ENCODE results near the gene SZRD1. TPM values are rescaled to one million over a fixed set of nuclear protein-coding genes. Genes with fewer than 3 reads are reported as not detected.

The SZRD1 gene
- polyA plus RNA-seq, 1 donor from 2014 or later, result 13.6 TPM

DNA sequence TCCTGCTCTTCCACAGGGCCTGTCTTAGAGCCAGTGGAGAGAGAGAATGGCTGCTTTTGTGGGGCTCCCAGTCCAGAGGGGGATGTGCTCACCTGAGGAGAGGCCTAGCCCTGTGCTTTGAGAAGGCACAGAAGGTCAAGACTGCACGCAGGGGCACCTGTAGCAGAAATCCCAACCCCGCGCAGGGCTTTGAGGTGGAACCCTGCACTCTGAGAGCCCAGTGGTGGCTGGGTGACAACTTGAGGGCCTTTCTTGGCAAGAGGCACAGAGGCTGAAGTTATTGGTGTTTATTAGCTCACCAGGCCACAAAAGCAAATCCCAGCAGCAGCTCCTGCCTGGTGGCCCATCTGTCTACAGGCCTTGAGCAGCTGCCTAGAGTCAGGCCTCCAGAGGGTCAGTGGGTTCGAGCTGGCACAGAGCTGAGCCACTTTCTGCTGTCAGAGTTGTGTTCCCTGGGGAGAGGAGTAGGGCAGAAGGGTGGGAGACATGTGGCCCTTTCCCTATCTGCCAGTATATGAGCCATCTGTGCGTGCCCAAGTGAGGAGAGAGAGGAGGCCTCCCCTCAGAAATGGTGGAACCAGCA is 31.4 kb downstream of the SZRD1 start:
- no peak overlapping the region for H3K4me3 ChIP-seq (ENCODE audit: low read length)
- TF ChIP-seq TAF1 (IDR thresholded peaks at IDR 0.05; ENCODE audit: low read depth) (no peak), MXI1 (conservative IDR thresholded peaks at IDR 0.05; ENCODE audit: poor library complexity, severe bottlenecking) (no peak), EZH2 (IDR thresholded peaks at IDR 0.05; ENCODE audit: borderline replicate concordance, insufficient read depth, low read length, poor library complexity, severe bottlenecking) (no peak), EP300 (conservative IDR thresholded peaks at IDR 0.05; ENCODE audit: poor library complexity, severe bottlenecking) (no peak), POLR2AphosphoS5 (IDR thresholded peaks at IDR 0.05) (no peak), RAD21 (conservative IDR thresholded peaks at IDR 0.05) (no peak), SMC3 (conservative IDR thresholded peaks at IDR 0.05; ENCODE audit: poor library complexity) (no peak)
- TF ChIP-seq, protein P1, sequence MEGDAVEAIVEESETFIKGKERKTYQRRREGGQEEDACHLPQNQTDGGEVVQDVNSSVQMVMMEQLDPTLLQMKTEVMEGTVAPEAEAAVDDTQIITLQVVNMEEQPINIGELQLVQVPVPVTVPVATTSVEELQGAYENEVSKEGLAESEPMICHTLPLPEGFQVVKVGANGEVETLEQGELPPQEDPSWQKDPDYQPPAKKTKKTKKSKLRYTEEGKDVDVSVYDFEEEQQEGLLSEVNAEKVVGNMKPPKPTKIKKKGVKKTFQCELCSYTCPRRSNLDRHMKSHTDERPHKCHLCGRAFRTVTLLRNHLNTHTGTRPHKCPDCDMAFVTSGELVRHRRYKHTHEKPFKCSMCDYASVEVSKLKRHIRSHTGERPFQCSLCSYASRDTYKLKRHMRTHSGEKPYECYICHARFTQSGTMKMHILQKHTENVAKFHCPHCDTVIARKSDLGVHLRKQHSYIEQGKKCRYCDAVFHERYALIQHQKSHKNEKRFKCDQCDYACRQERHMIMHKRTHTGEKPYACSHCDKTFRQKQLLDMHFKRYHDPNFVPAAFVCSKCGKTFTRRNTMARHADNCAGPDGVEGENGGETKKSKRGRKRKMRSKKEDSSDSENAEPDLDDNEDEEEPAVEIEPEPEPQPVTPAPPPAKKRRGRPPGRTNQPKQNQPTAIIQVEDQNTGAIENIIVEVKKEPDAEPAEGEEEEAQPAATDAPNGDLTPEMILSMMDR (IDR thresholded peaks at IDR 0.05; ENCODE audit: poor library complexity, severe bottlenecking), result no peak
- TF ChIP-seq, protein P2, sequence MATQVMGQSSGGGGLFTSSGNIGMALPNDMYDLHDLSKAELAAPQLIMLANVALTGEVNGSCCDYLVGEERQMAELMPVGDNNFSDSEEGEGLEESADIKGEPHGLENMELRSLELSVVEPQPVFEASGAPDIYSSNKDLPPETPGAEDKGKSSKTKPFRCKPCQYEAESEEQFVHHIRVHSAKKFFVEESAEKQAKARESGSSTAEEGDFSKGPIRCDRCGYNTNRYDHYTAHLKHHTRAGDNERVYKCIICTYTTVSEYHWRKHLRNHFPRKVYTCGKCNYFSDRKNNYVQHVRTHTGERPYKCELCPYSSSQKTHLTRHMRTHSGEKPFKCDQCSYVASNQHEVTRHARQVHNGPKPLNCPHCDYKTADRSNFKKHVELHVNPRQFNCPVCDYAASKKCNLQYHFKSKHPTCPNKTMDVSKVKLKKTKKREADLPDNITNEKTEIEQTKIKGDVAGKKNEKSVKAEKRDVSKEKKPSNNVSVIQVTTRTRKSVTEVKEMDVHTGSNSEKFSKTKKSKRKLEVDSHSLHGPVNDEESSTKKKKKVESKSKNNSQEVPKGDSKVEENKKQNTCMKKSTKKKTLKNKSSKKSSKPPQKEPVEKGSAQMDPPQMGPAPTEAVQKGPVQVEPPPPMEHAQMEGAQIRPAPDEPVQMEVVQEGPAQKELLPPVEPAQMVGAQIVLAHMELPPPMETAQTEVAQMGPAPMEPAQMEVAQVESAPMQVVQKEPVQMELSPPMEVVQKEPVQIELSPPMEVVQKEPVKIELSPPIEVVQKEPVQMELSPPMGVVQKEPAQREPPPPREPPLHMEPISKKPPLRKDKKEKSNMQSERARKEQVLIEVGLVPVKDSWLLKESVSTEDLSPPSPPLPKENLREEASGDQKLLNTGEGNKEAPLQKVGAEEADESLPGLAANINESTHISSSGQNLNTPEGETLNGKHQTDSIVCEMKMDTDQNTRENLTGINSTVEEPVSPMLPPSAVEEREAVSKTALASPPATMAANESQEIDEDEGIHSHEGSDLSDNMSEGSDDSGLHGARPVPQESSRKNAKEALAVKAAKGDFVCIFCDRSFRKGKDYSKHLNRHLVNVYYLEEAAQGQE (IDR thresholded peaks at IDR 0.05; ENCODE audit: borderline replicate concordance), result no peak
- H4K20me1 ChIP-seq (ENCODE audit: insufficient read depth), result no peaks in the 10 kb centered on the region
- no peaks in the 10 kb centered on the region for H3K9me2 ChIP-seq (ENCODE audit: insufficient read depth, low read length)
- no peaks in the 10 kb centered on the region for H3K36me3 ChIP-seq (ENCODE audit: insufficient read depth, low read length)
- H3K9ac ChIP-seq (ENCODE audit: low read length), result no peak overlapping the region
- no peaks in the 10 kb centered on the region for H3F3A ChIP-seq (ENCODE audit: insufficient read depth, low read length, poor library complexity, severe bottlenecking)
- no peaks in the 10 kb centered on the region for H3K27me3 ChIP-seq (ENCODE audit: insufficient read depth, low read depth, low read length)
- H3K4me2 ChIP-seq (ENCODE audit: low read length), result no peak overlapping the region
- no peaks in the 10 kb centered on the region for H3K9me3 ChIP-seq (ENCODE audit: low read length)
- no peaks in the 10 kb centered on the region for H3K79me2 ChIP-seq (replicated peaks; ENCODE audit: insufficient read depth, low read length)
- no peak overlapping the region for H3K27ac ChIP-seq (ENCODE audit: low read length)
- H2AFZ ChIP-seq (ENCODE audit: low read depth, low read length), result no peak overlapping the region

DNA sequence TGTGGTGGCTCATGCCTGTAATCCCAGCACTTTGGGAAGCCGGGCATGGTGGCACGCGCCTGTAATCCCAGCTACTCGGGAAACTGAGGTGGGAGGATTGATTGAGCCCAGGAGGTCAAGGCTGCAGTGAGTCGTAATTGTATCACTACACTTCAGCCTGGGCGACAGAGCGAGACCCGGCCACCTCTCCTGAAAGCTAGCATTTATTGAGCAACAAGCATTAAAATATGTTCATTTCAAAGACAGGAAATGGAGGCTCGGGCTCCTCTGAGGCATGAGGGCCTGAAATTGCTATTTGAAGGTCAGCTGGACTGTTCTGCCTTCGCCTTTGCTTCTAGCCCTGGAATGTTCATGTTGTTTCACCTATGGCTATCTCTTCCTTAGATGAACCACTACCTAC is 35.7 kb downstream of the SZRD1 start:
- H3K36me3 ChIP-seq (ENCODE audit: insufficient read depth, low read length), result no peaks in the 10 kb centered on the region
- no peak overlapping the region for H2AFZ ChIP-seq (ENCODE audit: low read depth, low read length)
- TF ChIP-seq EZH2 (IDR thresholded peaks at IDR 0.05; ENCODE audit: borderline replicate concordance, insufficient read depth, low read length, poor library complexity, severe bottlenecking), result no peak
- TF ChIP-seq TAF1 (IDR thresholded peaks at IDR 0.05; ENCODE audit: low read depth), result no peak
- TF ChIP-seq, protein P1 (IDR thresholded peaks at IDR 0.05; ENCODE audit: poor library complexity, severe bottlenecking), result no peak
- no peak for TF ChIP-seq MXI1 (conservative IDR thresholded peaks at IDR 0.05; ENCODE audit: poor library complexity, severe bottlenecking)
- TF ChIP-seq RAD21 (conservative IDR thresholded peaks at IDR 0.05), result no peak
- TF ChIP-seq EP300 (conservative IDR thresholded peaks at IDR 0.05; ENCODE audit: poor library complexity, severe bottlenecking), result no peak
- TF ChIP-seq SMC3 (conservative IDR thresholded peaks at IDR 0.05; ENCODE audit: poor library complexity), result no peak
- no peak for TF ChIP-seq POLR2AphosphoS5 (IDR thresholded peaks at IDR 0.05)
- TF ChIP-seq, protein P2 (IDR thresholded peaks at IDR 0.05; ENCODE audit: borderline replicate concordance), result no peak
- H3K4me3 ChIP-seq (ENCODE audit: low read length), result no peak overlapping the region
- H3K9ac ChIP-seq (ENCODE audit: low read length), result no peak overlapping the region
- no peaks in the 10 kb centered on the region for H3F3A ChIP-seq (ENCODE audit: insufficient read depth, low read length, poor library complexity, severe bottlenecking)
- H3K27ac ChIP-seq (ENCODE audit: low read length), result no peak overlapping the region
- H3K27me3 ChIP-seq (ENCODE audit: insufficient read depth, low read depth, low read length), result no peaks in the 10 kb centered on the region
- H3K9me3 ChIP-seq (ENCODE audit: low read length), result no peaks in the 10 kb centered on the region
- no peaks in the 10 kb centered on the region for H3K79me2 ChIP-seq (replicated peaks; ENCODE audit: insufficient read depth, low read length)
- no peak overlapping the region for H3K4me2 ChIP-seq (ENCODE audit: low read length)
- no peaks in the 10 kb centered on the region for H4K20me1 ChIP-seq (ENCODE audit: insufficient read depth)
- no peaks in the 10 kb centered on the region for H3K9me2 ChIP-seq (ENCODE audit: insufficient read depth, low read length)

All from neural cell (in vitro differentiated cells).